HepG2 (cell line): Measurements from ENCODE around the gene COX6A2. TPM values are rescaled to one million over a fixed set of nuclear protein-coding genes. Genes with fewer than 3 reads are reported as not detected.

ENCODE experiments used
- CEBPG ChIP-seq: IDR thresholded peaks from 2 replicates; pipeline ENCODE4 v1.6.1; 2016
- GATA4 ChIP-seq: sonication (generic); IDR thresholded peaks from 2 replicates; pipeline ENCODE4 v1.6.1; 2016; ENCODE audit warnings: antibody characterized with exemption, low read depth, borderline replicate concordance
- HMG20A ChIP-seq: IDR thresholded peaks from 2 replicates; pipeline ENCODE4 v1.6.1; 2016; ENCODE audit warnings: borderline replicate concordance
- HNRNPL ChIP-seq: fragments of 200-400 bp; formaldehyde crosslinking; IDR thresholded peaks from 2 replicates; pipeline ENCODE4 v1.6.1; 2017; ENCODE audit warnings: mild to moderate bottlenecking, low read depth, low read length
- MBNL3 ChIP-seq: fragments of 250-450 bp; sonication (Bioruptor Pico); conservative IDR thresholded peaks from 2 replicates; pipeline ENCODE4 v1.8.0; 2022; ENCODE audit warnings: mild to moderate bottlenecking, inconsistent platforms
- MTA1 ChIP-seq: sonication (generic); formaldehyde crosslinking; IDR thresholded peaks from 2 replicates; pipeline ENCODE4 v1.4.0; 2020; ENCODE audit warnings: missing genetic modification reagents, mild to moderate bottlenecking, borderline replicate concordance
- PHF8 ChIP-seq: sonication (generic); formaldehyde crosslinking; IDR thresholded peaks from 2 replicates; pipeline ENCODE4 v1.5.0; 2020; ENCODE audit warnings: missing genetic modification reagents
- SMYD3 ChIP-seq: sonication (generic); formaldehyde crosslinking; IDR thresholded peaks from 2 replicates; pipeline ENCODE4 v1.8.1; 2023; ENCODE audit warnings: mild to moderate bottlenecking, missing genetic modification reagents
- SNAI1 ChIP-seq: sonication (generic); formaldehyde crosslinking; IDR thresholded peaks from 2 replicates; pipeline ENCODE4 v1.5.0; 2020; ENCODE audit warnings: mild to moderate bottlenecking, missing genetic modification reagents, borderline replicate concordance
- TCF7 ChIP-seq: sonication (generic); IDR thresholded peaks from 2 replicates; pipeline ENCODE4 v1.6.1; 2016; ENCODE audit warnings: antibody characterized with exemption, low read depth
- TGIF2 ChIP-seq: IDR thresholded peaks from 2 replicates; pipeline ENCODE4 v1.6.1; 2016; ENCODE audit warnings: control low read depth, missing compliant biosample characterization
- ZIK1 ChIP-seq: sonication (generic); formaldehyde crosslinking; IDR thresholded peaks from 2 replicates; pipeline ENCODE4 v1.5.0; 2020; ENCODE audit warnings: mild to moderate bottlenecking, low read depth, missing genetic modification reagents, borderline replicate concordance
- ZNF430 ChIP-seq: sonication (generic); formaldehyde crosslinking; IDR thresholded peaks from 2 replicates; pipeline ENCODE4 v1.9.0; 2021; ENCODE audit warnings: mild to moderate bottlenecking, missing genetic modification reagents
- ZNF451 ChIP-seq: sonication (generic); formaldehyde crosslinking; IDR thresholded peaks from 2 replicates; pipeline ENCODE4 v1.5.0; 2020; ENCODE audit warnings: mild to moderate bottlenecking, missing genetic modification reagents
- ZNF615 ChIP-seq: sonication (generic); formaldehyde crosslinking; IDR thresholded peaks from 2 replicates; pipeline ENCODE4 v1.5.0; 2020; ENCODE audit warnings: mild to moderate bottlenecking, missing genetic modification reagents, borderline replicate concordance
- ZNF850 ChIP-seq: sonication (generic); formaldehyde crosslinking; conservative IDR thresholded peaks from 2 replicates; pipeline ENCODE4 v1.9.0; 2021; ENCODE audit warnings: mild to moderate bottlenecking, missing genetic modification reagents
- ZNF879 ChIP-seq: sonication (generic); formaldehyde crosslinking; IDR thresholded peaks from 2 replicates; pipeline ENCODE4 v1.8.1; 2023; ENCODE audit warnings: missing genetic modification reagents
- polyA plus RNA-seq, 8 experiments: library from polyadenylated mRNA; depleted of rRNA in 3 of 8; stranded (reverse) in 7 of 8; unstranded in 1 of 8; fragments of >200 nt; fragmentation: Illumina TruSeq in 4 of 8; extraction: Trizol in 4 of 8; gene quantifications; 2 replicates each; pipeline versions ENCODE4 v1.2.1 to v1.2.3, GENCODE V29; 2011 to 2016; ENCODE audit warnings: low read depth in 4 of 8, missing spikeins in 1 of 8, mixed read lengths in 1 of 8; ENCODE audit not compliant: insufficient read depth in 1 of 8
- total RNA-seq, 5 experiments: library from RNA; depleted of rRNA; stranded (reverse); fragments of >200 nt; fragmentation: Illumina TruSeq; extraction: Trizol; gene quantifications; 2 replicates each; pipeline ENCODE4 v1.2.3, GENCODE V29; 2016; ENCODE audit warnings: low read depth in 1 of 5
- TF ChIP-seq, protein P1 (sequence below): sonication (generic); formaldehyde crosslinking; IDR thresholded peaks from 2 replicates; pipeline ENCODE4 v1.4.0; 2020; ENCODE audit warnings: mild to moderate bottlenecking, missing genetic modification reagents
- TF ChIP-seq, protein P2 (sequence below): sonication (generic); formaldehyde crosslinking; IDR thresholded peaks from 2 replicates; pipeline ENCODE4 v1.5.1; 2020; ENCODE audit warnings: missing genetic modification reagents, mild to moderate bottlenecking, borderline replicate concordance
- TF ChIP-seq, protein P3 (sequence below), 2 experiments: IDR thresholded peaks; 2 replicates each; pipeline ENCODE4 v1.6.1; 2011 to 2012; ENCODE audit warnings: low read length in 2 of 2, borderline replicate concordance in 1 of 2, low read depth in 1 of 2, mild to moderate bottlenecking in 1 of 2, moderate library complexity in 1 of 2
- TF ChIP-seq, protein P4 (sequence below): IDR thresholded peaks from 2 replicates; pipeline ENCODE4 v1.6.1; 2018; ENCODE audit warnings: missing genetic modification reagents

COX6A2 gene
- total and polyA plus RNA-seq, 2 of the 13 experiments (the other 11 are each of a cell fraction or from before 2014, with no cell fraction given) = not detected

DNA sequence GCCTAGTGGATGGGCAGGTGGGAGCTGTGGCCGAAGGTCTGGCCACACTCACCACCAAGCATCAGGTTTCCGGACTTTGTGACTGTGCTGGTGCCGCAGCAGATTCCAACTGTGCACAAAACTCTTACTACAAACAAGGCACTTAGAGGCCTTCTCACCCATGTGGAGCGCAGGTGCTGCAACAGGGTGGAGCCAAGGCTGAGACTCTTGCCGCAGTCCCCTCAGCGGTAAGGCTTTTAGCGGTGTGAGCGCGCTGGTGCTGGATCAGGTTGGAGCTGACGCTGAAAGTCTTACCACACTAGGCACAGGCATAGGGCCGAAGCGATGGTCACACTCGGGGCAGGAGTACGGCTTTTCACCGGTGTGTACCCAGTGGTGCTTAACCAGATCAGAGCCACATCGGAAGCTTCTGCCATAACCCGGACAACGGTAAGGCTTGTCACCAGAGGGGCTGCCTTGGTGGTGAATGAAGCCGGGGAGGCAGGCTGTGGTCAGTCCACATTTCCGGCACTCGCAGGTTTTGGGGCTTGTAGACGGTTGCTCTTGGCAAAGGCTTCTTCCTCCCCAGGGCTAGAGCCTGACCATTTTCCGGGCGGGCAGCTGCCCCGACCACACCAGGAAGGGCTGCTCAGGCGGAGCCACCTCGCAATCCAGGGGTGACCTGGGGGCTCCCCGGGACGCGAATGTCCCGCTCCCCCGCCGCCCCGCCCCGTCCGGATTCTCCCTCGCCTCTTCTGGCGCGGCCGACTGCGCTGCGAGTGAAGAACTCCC is 30.1 kb upstream of the COX6A2 start (continued):
- TF ChIP-seq, protein P1, sequence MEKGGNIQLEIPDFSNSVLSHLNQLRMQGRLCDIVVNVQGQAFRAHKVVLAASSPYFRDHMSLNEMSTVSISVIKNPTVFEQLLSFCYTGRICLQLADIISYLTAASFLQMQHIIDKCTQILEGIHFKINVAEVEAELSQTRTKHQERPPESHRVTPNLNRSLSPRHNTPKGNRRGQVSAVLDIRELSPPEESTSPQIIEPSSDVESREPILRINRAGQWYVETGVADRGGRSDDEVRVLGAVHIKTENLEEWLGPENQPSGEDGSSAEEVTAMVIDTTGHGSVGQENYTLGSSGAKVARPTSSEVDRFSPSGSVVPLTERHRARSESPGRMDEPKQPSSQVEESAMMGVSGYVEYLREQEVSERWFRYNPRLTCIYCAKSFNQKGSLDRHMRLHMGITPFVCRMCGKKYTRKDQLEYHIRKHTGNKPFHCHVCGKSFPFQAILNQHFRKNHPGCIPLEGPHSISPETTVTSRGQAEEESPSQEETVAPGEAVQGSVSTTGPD = peak; percentile 95
- TF ChIP-seq TCF7 = peak; percentile 6; the same call in 1 of the 2 replicates
- TF ChIP-seq SNAI1 (CRISPR knock-in tag) = no peak; the same call in none of the 2 replicates
- TF ChIP-seq SMYD3 (CRISPR knock-in tag) = peak; percentile 85; the same call in 1 of the 2 replicates
- no peak for TF ChIP-seq ZNF879 (CRISPR knock-in tag)
- TF ChIP-seq, protein P2, sequence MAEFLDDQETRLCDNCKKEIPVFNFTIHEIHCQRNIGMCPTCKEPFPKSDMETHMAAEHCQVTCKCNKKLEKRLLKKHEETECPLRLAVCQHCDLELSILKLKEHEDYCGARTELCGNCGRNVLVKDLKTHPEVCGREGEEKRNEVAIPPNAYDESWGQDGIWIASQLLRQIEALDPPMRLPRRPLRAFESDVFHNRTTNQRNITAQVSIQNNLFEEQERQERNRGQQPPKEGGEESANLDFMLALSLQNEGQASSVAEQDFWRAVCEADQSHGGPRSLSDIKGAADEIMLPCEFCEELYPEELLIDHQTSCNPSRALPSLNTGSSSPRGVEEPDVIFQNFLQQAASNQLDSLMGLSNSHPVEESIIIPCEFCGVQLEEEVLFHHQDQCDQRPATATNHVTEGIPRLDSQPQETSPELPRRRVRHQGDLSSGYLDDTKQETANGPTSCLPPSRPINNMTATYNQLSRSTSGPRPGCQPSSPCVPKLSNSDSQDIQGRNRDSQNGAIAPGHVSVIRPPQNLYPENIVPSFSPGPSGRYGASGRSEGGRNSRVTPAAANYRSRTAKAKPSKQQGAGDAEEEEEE = 0 out of 2 replicates have a peak, but pooled peaks have one; percentile 97
- peak; percentile 79; the same call in 1 of the 2 replicates for TF ChIP-seq ZNF615 (CRISPR knock-in tag)
- TF ChIP-seq HNRNPL = peak; percentile 92
- TF ChIP-seq CEBPG (CRISPR knock-in tag) = peak; percentile 77
- TF ChIP-seq MTA1 = peak; percentile 87
- peak; percentile 90 for TF ChIP-seq ZNF451
- TF ChIP-seq ZIK1 (CRISPR knock-in tag) = peak; percentile 96
- TF ChIP-seq TGIF2 (CRISPR knock-in tag) = peak; percentile 96; the same call in 1 of the 2 replicates
- TF ChIP-seq MBNL3 (CRISPR knock-in tag) = no peak
- TF ChIP-seq, protein P3, sequence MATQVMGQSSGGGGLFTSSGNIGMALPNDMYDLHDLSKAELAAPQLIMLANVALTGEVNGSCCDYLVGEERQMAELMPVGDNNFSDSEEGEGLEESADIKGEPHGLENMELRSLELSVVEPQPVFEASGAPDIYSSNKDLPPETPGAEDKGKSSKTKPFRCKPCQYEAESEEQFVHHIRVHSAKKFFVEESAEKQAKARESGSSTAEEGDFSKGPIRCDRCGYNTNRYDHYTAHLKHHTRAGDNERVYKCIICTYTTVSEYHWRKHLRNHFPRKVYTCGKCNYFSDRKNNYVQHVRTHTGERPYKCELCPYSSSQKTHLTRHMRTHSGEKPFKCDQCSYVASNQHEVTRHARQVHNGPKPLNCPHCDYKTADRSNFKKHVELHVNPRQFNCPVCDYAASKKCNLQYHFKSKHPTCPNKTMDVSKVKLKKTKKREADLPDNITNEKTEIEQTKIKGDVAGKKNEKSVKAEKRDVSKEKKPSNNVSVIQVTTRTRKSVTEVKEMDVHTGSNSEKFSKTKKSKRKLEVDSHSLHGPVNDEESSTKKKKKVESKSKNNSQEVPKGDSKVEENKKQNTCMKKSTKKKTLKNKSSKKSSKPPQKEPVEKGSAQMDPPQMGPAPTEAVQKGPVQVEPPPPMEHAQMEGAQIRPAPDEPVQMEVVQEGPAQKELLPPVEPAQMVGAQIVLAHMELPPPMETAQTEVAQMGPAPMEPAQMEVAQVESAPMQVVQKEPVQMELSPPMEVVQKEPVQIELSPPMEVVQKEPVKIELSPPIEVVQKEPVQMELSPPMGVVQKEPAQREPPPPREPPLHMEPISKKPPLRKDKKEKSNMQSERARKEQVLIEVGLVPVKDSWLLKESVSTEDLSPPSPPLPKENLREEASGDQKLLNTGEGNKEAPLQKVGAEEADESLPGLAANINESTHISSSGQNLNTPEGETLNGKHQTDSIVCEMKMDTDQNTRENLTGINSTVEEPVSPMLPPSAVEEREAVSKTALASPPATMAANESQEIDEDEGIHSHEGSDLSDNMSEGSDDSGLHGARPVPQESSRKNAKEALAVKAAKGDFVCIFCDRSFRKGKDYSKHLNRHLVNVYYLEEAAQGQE (IDR thresholded peaks at IDR 0.05; ENCODE audit: borderline replicate concordance in 1 of 2, low read depth in 1 of 2, low read length in 2 of 2) = peak in 1 of 2 experiments; percentile 77; a peak in 2 of 4 replicates
- TF ChIP-seq, protein P4, sequence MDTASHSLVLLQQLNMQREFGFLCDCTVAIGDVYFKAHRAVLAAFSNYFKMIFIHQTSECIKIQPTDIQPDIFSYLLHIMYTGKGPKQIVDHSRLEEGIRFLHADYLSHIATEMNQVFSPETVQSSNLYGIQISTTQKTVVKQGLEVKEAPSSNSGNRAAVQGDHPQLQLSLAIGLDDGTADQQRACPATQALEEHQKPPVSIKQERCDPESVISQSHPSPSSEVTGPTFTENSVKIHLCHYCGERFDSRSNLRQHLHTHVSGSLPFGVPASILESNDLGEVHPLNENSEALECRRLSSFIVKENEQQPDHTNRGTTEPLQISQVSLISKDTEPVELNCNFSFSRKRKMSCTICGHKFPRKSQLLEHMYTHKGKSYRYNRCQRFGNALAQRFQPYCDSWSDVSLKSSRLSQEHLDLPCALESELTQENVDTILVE (CRISPR knock-in tag) = peak; percentile 80; the same call in 1 of the 2 replicates
- peak; percentile 74 for TF ChIP-seq PHF8
- peak; percentile 98 for TF ChIP-seq ZNF430 (CRISPR knock-in tag)
- TF ChIP-seq ZNF850 (CRISPR knock-in tag) = no peak
- no peak for TF ChIP-seq GATA4
- no peak; the same call in 1 of the 2 replicates for TF ChIP-seq HMG20A (CRISPR knock-in tag)
